Measurements from ENCODE around the gene DDI2.

The DDI2 gene

DNA sequence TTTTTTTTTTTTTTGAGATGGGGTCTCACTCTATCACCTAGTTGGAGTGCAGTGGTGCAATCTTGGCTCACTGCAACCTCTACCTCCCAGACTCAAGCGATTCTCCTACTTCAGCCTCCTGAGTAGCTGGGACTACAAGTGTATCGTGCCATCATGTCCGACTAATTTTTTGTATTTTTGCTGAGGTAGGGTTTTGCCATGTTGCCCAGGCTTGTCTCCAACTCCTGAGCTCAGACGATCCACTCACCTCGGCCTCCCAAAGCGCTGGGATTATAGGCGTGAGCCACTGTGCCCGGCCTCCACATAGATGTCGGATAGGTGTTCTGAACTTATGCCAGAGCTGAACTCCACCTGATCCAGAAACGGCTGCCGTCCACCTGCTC is 87.9 kb downstream of the DDI2 start:
- DNase-seq, result no peak

DNA sequence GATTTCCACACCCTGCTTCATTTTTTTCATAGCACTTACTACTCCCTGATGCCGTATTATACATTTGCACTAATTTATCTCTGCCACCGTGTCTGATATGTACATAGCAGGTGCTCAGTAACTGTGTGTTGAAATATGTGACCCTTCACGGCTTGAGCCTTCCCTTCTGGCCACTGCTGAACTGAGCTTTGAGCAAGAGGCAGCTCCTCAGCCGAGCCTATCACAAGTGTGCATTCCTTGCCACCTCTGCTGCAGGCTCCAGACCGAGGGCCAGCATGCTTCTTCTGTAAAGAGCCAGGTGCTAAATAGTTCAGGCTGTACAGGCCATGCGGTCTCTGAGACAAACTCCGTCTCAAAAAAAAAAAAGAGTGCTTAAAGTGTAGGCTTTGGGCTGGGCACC is 89.5 kb downstream of the DDI2 start:
- DNase-seq, result no peak

DNA sequence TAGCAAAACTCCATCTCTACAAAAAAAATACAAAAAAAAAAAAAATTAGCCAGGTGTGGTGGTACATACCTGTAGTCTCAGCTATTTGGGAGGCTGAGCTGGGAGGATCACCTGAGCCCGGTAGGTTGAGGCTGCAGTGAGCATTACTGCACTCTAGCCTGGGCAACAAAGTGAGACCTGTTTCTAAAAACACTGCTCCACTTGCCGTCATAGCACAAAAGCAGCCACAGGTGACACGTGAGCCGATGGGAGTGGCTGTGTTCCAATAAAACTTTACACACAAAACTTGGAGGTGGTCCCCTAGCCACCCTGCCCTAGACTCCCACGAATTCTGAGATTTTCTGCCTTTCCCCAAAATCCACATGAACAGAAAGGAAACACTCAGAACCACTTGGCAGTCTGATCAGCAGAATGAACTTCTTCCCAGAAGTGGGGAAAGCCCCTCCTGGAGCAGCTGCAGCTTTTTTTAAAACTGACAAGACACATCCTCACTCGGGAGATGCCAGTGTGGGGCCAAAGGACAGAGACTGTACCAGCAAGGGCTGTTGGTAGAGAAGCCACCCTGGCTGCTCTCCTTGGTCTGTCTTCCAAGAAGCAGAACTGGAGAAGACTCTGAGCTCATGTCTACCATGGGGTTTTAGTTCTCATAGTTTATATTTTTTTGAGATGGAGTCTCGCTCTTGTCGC is 90.1 kb downstream of the DDI2 start:
- DNase-seq, result no peak

DNA sequence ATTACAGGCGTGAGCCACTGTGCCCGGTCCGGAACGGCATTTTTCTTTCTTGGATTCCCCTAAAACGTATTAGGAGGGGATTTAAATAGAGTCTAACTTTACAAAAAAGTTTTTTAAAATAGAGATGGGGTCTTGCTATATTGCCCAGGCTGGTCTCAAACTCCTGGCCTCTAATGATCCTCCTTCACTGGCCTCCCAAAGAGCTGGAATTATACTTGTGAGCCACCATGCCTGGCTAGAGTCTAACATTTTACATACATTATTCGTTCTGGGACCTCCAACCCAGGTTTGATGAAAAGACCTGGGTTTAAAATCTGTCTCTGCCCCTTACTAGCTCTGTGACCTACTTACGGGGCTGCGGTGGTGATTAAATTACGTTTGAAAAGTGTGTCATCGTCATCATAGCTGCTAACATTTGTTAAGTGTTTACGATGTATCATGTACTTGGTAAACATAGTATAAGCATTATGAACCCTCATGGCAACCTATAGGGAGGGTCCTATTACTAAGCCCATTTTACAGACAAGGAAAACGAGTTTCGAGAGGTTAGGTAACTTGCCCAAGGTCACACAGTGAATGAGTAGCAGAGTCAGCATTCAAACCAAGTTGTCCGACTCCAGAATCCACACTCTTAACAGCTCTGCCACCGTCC is 91.4 kb downstream of the DDI2 start:
- DNase-seq, result no peak

DNA sequence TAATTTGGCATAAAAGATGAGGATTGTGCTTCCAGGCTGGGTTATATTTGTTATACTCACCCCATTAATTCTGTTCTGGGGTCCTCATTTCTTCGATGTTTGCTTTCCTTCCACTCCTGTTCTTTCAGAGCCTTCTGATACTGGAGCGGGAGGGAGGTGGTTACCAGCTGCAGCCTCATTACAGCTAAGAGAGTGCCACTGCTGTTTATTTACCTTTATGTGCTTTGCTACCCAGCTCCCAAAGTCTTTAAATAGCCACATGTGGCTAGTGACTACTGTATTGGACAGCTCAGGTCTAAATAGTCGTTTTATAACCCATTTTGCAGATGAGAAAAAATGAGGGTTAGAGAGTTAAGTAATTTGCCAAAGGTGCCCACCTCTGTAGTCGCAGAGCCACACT is 92.0 kb downstream of the DDI2 start:
- DNase-seq, result peak; percentile 34

DNA sequence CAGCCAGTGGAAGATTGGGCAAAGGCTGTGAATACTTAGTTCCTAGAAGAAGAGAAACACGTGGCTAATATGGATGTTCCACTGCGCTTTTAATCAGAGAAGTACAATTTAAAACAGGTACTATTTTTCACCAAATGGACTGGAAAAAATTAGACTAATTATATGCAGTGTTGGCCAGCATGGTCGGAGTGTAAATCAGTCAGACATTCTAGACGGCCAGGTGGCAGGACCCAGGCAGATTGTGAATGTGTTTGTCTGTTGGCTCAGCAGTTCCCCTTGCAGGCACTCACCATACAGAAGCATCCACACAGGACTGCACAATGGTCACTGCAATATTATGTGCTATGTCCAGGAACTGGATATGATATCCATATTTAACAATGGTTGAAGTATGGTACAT is 94.9 kb downstream of the DDI2 start:
- DNase-seq, result no peak

DNA sequence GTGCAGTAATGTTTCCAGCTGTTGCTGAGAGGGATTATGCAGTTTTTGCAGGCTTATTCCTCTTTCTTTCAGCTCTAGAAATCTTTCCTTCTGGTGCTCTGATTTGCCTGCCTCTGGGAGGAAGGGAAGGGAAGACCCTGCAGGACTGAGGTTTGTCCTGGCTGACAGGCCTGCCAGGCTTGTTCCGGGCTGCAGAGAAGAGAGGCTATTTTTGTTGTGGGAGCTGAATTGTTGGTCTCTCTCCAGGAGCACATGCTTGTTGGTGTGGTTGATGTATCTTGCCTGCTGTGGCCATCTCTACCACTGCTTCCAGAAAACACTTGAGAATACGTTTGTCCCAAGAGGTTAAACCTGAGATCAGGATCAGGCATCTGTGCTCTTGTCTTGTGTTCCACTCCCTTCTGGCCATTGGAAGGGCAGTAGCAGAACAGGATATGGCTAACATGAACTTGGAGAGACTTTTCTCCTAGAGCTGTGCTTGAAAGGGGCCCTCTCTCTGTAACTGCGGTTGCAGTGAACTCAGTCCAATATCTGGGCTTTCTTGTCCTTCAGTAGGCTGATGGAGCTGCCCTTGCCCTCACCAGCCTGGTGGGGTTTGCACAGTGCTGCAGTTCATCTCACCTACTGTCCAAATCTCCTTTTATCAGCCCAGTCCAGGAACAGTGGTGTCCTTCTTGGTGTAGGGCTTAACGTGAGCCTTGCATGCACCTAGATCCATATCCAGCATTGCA is 97.3 kb downstream of the DDI2 start:
- no peak for DNase-seq

DNA sequence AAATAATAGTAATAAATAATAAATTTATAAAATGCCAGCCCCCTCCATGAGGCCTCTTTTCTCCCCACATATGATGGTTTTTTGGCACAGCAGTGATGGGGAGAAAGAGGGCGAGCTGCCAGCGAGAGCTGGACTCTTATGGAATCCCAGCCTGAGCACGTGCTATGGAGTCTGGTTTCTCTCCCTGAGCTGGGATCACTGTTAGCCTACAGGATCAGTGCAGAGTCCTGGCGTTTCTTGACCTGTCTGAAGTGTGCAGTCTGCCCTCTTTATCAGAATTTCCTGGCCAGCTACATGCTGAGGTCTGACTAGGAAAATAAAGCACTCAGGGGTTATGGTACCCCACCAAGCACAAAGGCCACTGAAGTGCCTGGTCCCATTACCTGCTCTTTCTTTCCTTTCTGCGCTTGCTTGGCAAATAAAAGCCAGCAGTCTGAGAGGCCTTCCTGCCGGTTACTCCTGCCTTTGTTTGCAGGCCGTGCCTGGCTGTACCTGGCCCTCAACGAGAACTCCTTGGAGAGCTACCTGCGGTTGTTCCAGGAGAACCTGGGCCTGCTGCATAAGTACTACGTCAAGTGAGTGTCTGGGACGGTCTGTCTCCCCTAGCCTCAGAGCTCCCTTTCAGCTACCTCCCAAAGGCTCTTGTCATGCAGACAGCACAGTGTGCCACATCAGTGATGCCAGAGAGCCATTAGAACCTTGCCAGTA is 100.3 kb downstream of the DDI2 start:
- no peak for DNase-seq

DNA sequence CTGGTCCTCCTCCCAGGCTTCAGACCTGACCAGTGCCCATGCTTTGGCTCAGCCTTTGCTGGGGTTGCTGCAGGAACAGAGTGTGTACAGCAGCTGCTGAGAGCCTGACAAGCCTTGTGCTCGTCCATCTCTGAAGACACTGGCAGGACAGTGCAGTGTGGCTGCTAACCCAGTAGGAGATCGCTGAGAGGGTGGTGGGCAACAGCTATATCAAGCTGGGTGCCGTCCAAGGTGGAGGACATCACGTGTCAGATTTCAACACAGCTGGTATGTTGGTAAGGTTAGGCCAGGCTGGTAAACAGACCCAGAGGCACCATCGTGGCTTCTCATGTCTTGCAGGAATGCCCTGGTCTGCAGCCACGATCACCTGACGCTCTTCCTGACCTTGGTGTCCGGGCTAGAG is 100.9 kb downstream of the DDI2 start:
- no peak for DNase-seq
